HG03095 (cell line): Measurements from ENCODE around the gene CCDC117.
"Not testable (repeated sequence)": the region's sequence is repeated elsewhere in the genome, so short reads cannot be mapped to it uniquely, and the experiment has no call there.

ENCODE experiments used
- ATAC-seq: cut with Tn5 transposase; IDR thresholded peaks from one replicate; pipeline ENCODE4 v1.9.1; 2021; ENCODE audit warnings: moderate library complexity; ENCODE audit not compliant: unreplicated experiment

Gene CCDC117, protein sequence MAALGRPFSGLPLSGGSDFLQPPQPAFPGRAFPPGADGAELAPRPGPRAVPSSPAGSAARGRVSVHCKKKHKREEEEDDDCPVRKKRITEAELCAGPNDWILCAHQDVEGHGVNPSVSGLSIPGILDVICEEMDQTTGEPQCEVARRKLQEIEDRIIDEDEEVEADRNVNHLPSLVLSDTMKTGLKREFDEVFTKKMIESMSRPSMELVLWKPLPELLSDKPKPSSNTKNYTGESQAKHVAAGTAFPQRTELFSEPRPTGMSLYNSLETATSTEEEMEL

DNA sequence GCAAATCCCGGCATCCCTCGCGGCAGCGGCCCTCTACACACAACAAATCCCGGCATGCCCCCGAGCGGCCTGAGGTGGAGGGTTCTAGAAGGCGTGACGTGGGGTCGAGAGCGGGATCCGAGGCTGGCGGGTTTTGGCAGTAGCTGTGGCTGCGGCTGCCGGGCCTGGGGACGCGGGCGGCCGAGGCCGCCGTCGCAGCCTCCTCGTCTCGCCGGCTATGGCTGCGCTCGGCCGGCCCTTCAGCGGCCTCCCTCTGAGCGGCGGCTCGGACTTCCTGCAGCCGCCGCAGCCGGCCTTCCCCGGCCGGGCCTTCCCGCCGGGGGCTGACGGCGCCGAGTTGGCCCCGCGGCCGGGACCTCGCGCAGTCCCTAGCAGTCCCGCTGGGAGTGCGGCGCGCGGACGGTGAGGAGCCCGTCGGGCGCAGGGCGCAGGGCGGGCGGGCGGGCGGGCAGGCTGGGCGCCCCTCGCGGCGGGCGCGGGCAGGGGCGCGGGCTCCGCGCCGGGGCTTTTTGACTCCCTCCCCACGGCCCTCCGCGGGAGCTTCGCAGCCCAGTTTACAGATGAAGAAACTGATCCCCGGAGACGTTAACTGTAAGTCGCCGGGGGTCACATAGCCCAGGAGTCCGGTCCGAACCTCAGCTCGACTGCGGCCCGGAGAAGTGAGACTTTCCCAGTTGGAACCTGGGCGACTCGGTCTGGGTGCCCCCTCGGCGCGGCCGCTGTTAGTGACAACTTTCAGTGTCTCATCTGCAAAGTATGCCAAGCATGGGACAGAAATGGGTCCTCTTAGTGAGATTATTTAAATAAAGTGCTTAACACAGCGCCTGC lies at the start of gene CCDC117:
Gene CCDC117, plus strand, starts transcription at position 63 of the 828 bp plus-strand sequence. Its CDS starts 155 bp downstream, at position 218.
- peak; percentile 91 for ATAC-seq

DNA sequence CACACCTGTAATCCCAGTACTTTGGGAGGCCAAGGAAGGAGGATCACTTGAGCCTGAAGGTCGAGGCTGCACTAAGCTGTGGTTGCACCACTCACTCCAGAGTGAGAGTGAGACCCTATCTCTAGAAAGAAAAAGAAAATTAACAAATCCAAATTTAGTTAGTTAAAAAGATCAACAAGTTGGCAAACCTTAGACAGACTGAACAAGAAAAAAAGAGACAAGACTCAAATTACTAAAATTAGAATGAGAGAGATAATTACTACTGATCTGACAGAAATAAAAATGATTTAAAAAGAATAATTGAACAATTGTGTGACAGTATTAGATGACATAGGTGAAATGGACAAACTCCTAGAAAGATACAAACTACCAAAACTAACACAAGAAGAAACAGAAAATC lies 44.5 kb upstream of the CCDC117 start:
- ATAC-seq: no peak

DNA sequence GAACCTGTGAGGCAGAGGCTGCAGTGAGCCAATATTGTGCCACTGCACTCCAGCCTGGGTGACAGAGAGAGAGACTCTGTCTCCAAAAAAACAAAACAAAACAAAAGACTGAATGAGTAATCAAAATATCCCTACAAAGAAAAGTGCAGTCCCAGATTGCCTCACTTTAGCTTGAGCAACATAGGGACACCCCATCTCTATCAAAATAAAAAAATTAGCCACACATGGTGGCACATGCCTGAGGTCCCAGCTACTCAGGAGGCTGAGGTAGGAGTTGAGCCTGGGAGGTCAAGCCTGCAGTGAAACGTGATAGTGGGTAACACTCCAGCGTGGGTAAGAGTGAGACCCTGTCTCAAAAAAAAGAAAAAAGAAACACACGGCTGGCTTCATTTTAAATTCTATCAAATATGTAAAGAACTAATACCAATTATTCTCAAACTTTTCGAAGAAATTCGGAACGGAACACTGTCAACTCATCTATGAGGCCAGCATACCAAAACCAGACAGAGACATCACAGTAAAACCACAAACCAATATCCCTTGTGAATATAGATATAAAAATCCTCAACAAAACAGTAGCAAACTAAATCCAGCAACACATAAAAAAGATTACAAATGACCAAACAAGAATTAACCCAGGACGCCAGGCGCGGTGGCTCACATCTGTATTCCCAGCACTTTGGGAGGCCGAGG lies 43.7 kb upstream of the CCDC117 start:
- no peak for ATAC-seq

DNA sequence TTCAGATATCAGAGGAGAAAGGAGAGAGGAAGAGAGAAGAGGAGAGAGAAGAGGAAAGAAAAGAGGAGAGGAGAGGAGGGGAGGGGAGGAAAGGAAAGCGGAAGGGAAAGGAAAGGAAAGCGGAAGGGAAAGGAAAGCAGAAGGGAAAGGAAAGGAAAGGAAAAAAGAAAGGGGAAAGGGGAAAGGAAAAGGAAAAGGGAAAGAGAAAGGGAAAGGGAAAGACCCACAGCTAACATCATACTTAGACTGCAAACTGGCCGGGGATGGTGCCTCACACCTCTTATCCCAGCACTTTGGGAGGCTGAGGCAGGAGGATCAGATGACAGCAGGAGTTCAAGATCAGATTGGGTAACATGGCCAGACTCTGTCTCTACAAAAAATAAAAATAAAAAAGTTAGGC lies 42.3 kb upstream of the CCDC117 start:
- ATAC-seq: no peak

DNA sequence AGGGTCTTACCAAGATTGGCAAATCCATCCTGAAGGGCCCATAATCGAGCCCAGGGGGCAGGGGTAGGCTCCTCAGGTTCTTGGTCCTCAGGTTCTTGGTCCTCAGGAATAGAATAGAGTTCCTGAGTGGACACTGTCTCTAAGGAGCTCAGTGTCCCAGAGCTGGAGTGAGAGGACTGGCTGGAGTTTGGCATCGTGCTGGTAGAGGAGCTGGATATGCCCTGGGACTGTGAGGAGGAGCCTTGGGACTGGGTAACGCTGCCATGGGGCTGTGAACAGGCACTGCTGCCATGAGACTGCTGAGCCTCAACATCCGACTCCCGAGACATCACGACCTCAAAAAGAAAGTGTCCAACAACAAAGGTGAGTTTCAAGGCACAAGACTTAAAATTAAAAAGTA lies 38.1 kb upstream of the CCDC117 start:
- ATAC-seq: no peak

DNA sequence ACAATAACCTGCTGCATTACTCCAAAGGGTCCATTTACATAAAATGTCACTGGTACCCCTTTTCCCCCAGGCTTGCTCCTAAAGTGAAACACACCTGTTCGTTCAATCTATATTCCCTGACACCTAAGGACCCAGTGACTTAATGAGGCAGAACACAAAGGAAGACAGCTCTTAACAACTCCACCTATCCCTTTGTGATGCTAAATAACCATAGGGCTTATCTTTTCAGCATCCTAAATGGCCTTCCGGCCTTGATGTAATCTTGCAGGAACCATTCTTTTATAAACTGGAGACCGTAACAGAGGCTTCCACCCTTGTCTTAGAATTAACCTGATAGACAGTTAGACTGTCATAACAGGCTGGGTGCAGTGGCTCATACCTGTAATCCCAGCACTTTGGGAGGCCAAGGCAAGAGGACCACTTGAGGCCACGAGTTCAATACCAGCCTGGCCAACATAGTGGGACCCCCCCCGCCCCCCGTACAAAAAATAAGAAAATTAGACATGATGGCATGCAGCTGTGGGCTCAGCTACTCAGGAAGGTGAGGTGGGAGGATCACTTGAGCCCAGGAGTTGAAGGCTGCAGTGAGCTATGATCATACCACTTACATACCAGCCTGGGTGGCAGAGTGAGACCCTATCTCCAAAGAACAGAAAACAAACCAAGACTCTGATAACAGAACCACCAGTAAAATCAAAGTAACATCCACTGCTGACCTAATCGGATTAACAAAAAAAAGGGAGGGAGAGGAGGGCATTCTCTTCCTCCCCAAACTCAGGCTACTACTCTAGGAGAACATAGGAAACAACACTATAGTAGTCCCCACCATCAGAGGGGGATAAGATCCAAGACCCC lies 36.0 kb upstream of the CCDC117 start:
- ATAC-seq: no peak

DNA sequence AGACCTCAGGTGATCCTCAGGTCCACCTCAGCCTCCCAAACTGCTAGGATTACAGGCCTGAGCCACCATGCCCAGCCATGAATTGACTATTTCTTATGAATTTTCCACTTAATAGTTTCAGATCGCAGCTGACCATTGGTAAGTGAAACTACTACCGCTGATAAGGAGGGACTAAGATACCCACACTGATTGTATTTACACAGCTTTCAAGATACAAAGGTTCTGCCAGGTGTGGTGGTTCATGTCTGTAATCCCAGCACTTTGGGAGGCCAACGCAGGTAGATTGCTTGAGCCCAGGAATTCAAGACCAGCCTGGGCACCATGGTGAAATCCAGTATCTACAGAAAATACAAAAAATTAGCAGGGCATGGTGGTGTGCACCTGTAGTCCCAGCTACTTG lies 34.8 kb upstream of the CCDC117 start:
- no peak for ATAC-seq

DNA sequence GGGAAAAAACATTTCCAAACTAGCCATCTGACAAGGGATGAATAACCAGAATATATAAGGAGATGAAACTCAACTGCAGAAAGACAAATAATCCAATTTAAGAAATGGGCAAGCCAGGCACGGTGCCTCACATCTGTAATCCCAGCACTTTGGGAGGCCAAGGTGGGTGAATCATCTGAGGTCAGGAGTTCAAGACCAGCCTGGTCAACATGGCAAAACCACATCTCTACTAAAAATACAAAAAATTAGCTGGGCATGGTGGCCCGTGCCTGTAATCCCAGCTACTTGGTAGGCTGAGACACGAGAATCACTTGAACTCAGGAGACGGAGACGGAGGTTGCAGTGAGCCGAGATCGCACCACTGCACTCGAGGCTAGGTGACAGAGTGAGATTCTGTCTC lies 33.6 kb upstream of the CCDC117 start:
- not testable (repeated sequence) for ATAC-seq

DNA sequence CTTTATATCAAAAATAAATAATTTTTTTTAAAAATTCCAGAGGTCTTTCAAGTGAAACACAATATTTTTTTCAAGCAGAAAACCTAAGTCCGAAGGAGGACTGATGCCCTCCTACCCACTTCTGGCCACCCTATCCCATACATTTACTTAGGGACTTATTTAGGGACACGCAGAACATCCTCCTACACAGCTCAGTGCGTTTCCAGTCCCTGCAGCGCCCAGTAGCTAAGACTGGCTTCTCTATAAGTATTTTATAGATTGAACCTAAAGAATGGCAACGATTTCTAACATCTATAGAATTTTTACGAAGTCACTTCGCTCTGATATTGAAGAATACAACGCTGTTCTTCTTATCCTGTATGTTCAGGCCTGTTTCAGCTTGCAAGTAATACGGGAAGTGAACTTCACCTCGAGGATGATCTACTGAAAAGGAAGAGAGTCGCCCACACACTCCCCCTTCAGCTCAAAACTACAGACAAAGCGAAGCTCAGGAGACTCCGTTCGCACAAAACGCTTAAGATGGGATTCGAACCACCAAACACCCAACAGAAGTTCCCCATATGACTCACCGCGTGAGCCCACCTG lies 31.2 kb upstream of the CCDC117 start:
- no peak for ATAC-seq

DNA sequence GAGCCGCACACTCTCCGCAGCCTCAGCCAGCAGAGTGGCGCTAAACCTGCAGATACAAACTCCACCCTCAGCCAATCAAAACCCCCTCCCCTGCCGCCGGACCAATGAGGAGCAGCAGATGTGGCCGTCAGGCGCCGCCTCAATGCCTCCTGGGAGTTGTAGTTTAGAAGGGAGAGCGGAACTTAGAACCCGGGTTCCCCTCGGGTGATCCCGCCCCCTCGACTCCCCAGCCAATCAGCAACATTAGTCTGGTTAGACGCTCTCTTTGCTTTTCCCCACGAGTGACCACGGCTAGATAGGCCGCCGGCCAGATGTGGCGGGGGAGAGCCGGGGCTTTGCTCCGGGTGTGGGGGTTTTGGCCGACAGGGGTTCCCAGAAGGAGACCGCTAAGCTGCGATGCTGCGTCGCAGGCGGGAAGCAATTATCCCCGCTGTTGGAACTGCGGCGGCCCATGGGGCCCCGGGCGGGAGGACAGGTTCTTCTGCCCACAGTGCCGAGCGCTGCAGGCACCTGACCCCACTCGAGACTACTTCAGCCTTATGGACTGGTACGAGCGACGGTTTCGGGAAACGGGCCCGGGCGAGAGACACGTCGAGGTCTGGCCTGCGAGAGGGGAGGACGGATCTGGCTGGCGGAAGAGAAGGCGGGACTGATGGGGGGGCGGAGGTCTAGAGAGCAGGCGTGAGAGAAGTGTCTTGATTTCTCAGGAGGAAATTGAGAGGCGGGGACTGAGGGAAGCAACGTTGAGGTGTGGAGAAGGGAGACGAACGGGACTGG lies 30.5 kb upstream of the CCDC117 start, which contains the start of the genes CHEK2 and HSCB:
Gene CHEK2, minus strand, starts transcription at position 36 of the 777 bp plus-strand sequence. CDS start 7,099 bp downstream, outside the sequence.
Gene HSCB, plus strand, starts transcription at position 255 of the 777 bp plus-strand sequence. Its CDS starts 57 bp downstream, at position 312.
- peak; percentile 90 for ATAC-seq

DNA sequence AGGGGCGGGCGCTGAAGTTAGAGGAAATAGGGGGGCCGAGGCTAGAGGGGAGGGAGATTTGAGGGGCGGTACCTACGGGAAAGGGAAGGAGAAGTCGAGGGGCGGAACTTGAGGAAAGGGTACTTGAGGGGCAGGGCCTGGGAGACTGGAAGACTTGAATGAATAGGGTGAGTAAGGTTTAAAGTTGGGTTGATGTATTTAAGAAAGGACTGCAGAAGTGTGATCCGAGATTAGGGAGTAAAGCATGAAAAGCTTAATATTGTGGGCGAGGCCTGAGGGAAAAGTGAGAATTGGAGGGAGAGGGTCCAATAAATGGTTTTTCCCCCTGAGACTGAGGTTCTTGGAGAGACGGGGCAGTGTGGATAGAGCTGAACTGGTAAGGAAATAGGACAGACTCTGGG lies 29.9 kb upstream of the CCDC117 start:
- no peak for ATAC-seq

DNA sequence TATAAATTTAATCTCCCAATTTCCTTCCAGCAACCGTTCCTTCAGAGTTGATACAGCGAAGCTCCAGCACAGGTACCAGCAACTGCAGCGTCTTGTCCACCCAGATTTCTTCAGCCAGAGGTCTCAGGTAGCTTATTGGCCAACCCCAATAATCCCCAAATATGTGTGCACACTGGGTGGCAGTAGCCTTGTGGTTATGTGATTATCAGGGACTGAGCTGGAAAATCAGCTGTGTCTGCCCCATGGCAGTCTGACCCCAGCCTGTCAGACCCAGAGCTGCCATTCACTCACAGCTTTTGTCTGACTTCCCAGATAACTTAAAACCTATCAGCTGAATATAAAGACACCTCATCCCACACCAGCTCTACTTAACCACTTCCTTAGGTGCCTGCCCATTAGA lies 28.6 kb upstream of the CCDC117 start:
- no peak for ATAC-seq

DNA sequence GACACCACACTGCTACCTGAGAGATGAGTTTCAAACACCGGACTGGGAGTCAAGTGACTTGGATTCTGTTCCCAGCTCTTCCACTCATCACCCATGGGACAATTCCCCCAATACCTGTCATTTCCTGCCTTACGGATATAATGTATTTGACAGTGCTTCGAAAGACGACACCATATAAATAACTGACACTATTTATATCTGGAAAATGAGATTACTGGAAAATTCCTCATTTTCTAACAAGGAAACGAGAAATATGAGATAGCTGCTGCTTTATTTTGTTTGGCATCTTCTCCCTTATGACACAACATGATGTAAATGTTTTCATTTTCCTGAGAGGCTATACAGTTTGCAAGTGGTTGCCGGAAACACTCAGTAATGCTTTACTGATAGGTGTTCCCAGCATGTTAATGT lies 22.0 kb upstream of the CCDC117 start:
- ATAC-seq: no peak

DNA sequence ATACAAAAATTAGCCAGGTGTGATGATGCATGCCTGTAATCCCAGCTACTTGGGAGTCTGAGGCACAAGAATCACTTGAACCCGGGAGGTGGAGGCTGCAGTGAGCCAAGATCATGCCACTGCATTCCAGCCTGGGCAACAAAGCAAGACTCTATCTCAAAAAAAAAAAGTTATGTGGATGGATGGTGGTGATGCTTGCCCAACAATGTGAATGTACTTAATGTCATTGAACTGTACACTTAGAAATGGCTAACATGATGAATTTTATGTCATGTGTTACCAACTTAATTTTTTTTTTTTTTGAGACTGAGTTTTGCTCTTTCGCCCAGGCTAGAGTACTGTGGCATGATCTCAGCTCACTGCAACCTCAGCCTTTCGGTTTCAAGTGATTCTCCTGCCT lies 18.0 kb upstream of the CCDC117 start:
- ATAC-seq: not testable (repeated sequence)

DNA sequence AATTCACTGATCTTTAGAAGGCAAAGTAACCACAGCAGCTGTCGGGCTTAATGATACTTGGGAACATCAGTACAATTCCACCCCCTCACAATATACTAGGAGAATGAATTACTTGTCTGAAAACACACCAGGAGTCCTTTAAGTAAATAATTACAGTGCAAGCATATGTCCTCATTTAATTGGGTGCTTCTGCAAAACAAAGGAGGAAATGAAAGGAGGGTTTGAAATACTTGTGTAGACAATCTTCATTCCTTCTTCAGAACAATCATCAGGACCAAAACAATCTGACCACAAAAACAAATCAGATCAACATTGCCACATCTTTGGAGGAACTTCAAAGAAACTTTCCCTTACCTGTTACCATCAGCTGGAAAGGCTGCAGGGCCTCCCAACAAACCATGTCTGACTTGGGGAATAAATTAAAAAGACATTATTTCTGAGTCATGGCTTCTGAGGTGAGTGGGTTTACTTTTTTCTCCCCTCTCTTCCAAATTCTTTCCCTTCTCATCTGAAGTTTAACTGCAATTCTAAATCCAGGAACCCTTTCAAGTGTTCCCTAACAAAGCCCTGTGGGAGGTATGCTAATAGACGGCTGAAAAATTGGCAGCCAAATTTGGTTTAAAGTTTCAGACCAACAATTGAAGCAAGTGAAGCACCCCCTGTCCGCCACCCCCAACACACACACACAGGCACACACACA lies 12.5 kb upstream of the CCDC117 start:
- ATAC-seq: no peak

DNA sequence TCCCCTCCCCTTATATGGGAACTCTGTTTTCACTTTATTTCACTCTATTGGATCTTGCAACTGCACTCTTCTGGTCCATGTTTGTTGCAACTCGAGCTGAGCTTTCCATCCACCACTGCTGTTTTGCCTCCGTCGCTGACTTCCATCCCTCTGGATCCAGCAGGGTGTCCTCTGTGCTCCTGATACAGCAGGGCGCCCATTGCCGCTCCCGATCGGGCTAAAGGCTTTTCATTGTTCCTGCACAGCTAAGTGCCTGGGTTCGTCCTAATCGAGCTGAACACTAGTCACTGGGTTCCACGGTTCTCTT lies 11.1 kb upstream of the CCDC117 start:
- no peak for ATAC-seq

DNA sequence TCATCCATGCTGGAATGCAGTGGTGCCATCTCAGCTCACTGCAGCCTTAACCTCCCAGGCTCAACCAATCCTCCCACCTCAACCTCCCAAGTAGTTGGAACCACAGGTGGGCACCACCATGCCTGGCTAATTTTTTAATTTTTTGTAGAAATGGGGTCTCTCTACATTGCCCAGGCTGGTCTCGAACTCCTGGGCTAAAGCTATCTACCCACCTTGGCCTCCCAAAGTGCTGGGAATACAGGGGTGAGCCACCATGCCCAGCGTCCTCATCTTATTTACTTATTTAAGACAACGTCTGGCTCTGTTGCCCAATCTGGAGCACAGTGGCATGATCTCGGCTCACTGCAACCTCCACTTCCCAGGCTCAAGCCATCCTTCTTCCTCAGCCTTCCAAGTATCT lies 10.5 kb upstream of the CCDC117 start:
- not testable (repeated sequence) for ATAC-seq

DNA sequence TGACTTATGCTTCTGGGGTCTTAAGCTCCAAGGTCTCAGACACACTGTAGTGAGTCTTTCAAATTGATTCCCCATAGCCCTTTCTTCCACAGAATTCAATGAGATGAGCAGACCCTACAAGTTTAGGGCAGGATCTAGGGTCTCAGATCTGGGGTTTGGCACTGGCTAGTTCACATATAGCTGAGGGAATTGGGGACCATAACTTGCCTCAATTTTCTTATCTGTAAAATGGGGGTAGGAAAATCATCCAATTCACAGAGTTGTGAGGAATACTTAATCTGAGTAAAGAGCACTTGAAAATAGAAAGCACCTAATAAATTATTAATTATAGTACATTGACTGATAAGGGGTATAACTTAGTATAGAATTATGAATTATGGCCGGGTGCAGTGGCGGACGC lies 5.9 kb upstream of the CCDC117 start:
- no peak for ATAC-seq
